NCI-H2029 (cell line): Measurements from ENCODE around the gene FXN.
"Not testable (repeated sequence)": the region's sequence is repeated elsewhere in the genome, so short reads cannot be mapped to it uniquely, and the experiment has no call there.

Experiments used
- DNase-seq: peaks from one replicate; lab custom pipeline; 2025; lab: John Stamatoyannopoulos, UW

Gene FXN

DNA sequence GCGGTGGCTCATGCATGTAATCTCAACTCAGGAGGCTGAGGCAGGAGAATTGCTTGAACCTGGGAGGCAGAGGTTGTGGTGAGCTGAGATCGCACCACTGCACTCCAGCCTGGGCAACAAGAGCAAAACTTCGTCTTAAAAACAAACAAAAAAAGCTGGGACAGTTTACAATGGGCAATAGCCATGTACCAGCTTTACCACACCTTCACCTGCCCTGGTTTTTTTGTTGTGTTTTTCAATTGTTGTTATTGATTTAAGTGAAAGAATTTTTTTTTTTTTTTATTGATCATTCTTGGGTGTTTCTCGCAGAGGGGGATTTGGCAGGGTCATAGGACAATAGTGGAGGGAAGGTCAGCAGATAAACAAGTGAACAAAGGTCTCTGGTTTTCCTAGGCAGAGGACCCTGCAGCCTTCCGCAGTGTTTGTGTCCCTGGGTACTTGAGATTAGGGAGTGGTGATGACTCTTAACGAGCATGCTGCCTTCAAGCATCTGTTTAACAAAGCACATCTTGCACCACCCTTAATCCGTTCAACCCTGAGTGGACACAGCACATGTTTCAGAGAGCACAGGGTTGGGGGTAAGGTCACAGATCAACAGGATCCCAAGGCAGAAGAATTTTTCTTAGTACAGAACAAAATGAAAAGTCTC lies 67.9 kb downstream of the FXN start:
- not testable (repeated sequence) for DNase-seq

DNA sequence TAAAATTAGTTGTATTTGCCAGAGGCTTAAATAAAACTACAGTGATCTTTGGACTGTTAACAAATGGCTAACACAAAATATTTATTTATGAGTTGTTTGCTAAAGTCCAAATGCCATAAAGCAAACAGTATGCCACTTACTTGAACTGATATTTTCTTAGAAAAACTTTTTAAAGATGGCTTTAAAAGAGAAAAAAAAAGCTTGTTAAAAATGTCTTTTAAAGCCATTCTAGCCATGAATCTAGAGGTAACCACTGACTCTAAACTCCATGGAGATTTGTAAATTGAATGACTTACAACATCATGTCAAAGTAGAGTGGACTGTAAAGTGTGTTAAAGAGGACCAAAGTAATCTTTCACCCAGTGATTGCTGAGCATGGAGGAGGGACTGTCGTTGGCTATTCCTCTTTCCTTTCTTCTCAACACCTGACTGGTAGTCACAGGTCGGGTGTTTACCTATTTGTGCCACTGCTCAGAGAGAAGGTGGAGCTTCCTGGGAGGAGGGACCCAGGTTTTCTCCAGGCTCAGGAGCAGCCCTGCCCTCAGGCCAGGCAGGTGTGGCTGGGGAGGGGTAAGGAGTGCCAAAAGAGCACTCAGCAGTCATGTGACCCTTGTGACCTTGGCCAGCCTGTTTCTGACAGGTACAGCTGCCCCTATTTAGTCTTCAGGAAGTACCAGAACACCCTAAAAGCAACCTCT lies 69.4 kb downstream of the FXN start:
- DNase-seq: peak; percentile 92

DNA sequence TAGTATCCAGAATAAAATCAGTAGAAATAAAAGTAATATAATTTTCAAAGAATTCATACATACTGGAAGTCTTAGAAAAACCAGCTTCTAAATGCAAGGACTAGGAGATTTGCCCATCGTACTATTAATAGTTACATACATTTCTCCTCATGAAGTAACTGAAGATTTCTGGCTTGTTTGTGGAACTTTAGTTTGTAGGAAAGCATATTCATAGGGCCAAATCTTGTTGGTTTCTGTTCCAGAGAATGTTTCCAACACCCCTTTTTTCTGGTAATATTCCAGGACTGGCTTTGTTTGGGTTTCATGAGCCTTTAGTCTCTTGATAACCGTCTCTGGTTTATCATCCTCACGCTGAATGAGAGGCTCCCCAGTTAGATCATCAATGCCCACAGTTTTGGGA lies 72.2 kb downstream of the FXN start:
- DNase-seq: no peak

DNA sequence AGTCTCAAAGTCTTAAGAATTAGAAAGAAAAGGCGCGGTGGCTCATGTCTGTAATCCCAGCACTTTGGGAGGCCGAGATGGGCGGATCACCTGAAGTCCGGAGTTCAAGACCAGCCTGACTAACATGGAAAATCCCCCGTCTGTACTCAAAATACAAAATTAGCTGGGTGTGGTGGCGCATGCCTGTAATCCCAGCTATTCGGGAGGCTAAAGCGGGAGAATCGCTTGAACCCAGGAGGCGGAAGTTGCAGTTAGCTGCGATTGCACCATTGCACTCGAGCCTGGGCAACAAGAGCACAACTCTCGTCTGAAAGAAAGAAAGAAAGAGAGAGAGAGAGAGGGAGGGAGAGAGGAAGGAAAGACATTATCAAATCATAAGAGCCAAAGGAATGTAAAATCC lies 73.2 kb downstream of the FXN start:
- DNase-seq: not testable (repeated sequence)

DNA sequence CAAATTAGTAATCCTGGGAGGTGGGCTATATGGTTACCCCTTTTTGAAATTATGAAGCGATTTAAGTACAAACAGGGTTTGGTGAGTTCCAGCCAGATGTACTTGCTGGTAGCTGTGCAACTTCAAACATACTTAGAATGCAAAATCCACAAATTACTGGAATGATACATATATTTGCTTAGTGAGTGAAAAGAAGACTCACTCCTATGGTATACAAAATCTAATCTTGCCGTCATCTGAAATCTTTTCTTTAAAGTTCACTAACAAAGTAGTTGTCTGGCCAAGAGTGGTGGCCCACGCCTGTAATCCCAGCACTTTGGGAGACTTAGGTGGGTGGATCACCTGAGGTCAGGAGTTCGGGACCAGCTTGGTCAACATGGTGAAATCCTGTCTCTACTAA lies 73.6 kb downstream of the FXN start:
- DNase-seq: no peak

DNA sequence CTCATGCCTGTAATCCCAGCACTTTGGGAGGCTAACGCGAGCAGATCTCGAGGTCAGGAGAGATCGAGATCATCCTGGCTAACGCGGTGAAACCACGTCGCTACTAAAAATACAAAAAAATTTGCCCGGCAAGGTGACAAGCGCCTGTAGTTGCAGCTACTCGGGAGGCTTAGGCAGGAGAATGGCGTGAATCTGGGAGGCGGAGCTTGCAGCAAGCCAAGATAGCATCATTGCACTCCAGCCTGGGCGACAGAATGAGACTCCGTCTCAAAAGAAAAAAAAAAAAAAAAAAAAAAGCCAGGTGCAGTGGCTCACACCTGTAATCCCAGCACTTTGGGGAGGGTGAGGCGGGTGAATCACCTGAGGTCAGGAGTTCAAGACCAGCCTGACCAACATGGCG lies 77.1 kb downstream of the FXN start:
- not testable (repeated sequence) for DNase-seq

DNA sequence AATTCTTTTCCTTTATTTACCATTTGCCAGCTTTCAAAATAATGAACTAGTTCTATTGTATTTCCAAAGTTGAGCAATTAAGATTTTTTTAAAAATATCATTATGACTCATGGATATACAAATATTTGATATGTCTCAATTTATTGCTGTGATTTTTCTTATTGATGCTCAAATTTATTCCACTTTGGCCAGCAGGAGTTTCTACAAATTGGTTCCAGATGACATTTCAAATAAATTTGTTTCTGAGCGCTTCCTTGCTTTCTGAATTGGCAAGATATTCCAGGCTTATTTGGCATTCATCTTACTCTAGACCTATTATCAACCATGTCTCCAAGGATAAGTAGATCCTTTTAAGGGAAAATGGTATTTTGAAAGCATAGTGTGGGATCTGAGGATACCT lies 80.1 kb downstream of the FXN start:
- no peak for DNase-seq

DNA sequence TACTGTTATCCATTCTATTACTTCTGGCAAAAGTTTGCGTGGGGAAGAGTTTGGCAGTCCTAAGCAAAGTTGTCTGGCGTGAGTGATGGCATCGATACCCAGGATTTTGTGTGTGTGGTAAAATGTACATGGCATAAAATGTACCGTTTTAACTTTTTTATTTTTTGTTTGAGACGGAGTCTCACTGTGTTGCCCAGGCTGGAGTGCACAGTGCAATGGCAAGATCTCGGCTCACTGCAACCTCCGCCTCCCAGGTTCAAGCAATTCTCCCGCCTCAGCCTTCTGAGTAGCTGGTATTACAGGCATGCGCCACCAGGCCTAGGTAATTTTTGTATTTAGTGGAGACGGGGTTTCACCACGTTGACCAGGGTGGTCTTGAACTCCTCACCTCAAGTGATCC lies 83.1 kb downstream of the FXN start:
- DNase-seq: no peak

DNA sequence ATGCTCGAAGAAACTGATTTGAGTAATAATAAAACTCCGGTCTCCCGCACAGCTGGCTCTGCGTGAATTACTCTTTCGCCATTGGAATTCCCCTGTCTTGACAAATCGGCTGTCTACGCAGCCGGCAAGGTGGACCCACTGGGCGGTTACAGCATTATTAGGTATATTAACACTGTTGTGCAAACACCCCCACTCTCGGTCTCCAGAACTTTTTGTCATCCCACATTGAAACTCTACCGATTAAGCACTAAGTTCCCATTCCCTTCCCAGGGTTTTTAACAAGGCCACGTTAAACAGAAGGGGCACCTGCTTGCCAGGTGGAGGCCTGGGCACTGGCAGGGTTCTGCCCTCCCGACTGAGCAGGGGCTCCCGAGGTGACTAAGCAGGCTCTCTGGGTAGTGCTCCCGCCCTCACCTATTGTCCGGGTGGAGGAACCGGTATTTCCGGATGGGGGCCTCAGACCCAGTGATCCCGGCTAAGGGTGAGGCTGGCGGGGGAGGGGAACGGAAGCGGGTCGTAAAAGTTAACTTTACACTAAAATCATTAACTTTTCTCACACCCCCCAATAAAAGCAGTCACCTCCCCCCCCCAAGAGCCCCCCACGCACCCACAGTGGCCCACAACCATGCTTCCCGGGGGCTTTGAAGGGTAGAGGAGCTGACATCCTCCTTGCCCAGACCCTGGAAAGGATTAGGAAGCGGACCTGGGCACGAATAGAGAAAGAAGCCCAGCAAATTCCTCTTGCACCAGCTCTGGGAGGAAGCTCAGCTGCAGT lies 85.0 kb downstream of the FXN start:
- DNase-seq: peak; percentile 89

DNA sequence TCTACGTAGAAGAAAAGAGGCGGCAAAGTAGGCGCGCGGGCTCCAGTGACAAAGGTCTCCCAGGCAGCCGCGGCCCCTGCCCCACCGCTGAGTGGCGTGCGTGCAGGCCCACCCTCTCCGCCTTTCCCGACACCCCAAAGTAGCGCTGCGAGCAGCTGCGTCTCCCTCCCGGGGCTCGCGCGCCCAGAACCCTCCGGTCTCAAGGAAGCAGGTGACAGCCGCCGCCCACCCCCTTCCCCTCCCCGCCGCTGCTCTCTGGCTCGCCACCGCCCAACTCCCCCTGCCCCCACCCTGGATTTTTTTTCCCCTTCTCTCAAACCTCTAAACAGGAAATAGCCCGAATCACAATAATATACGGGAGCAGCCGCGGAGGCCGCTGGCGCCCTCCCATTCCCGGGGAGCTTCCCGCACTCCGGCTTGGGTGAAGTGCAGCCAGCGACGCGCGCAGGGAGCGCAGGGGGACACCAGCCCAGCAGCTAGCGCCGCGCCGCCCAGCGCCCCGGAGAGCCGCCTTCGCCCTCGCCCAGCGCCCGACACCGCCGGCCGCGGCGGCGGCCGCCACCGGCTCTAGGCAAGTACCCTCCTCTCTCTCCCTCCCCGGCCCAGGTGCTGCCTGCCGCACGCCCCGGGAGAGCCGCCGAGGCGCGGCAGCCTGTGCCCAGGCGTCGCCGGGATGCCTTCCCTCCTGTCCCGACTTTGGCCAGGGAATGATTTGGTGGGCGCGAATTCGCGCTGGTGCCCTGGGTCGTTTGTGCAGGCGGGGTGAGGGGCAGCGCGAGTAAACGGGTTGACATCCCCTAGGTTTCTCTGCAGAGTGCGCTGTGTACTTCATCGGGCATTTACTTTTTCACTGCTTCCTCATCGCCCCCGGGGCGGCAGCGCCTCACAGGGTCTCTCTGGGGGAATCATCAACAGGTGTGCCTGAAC lies 85.9 kb downstream of the FXN start:
- DNase-seq: peak; percentile 72

DNA sequence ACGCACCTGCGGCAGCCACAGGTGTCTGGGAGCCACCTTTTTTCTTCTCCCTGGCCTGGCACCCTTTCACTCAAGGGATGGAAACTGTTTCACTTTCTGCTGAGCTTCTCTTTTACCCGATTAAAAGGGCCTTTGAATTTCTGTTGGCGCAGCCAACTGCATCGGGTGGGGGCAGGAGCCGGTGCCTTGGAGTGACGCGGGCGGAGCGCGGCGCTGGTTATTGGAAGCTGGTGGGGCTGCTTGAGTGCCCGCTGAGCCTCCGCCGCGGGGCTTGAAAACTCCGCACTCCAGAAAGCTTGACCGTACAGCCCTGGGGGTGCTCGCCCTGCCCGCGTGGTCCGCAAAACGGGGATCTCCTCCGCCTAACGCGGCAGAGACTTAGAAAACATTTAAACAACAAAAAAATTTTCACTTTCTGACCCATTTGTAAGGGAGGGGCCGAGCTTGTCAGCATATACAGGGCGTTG lies 86.6 kb downstream of the FXN start:
- peak; percentile 77 for DNase-seq

DNA sequence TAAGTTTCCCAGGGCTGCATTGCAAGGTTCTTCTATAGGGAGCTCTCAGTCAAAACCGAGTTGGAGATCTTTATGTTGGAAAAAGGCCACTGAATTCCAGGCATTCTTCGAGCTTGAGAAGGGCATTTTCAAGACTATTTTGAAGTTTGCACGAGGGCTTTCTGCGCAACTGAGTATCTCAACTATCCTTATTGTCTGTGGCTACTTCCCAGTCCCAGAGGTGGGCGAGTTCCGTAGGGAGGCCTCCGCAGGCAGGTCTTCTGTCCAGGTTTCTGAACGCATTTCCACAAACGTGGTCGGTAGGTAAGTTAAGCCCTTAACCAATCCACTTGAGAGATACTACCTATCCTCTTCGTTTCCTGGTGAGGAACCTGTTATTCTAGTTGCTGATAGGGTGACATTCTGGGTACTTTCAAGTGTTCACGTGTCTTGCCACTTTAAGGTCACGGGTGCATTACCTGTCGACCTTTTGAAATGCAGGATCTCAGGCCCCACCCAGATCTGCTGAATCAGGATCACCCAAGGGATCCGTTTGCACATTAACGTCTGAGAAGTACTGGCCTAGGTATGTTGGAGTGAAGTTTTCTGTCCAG lies 87.1 kb downstream of the FXN start:
- peak; percentile 92 for DNase-seq

DNA sequence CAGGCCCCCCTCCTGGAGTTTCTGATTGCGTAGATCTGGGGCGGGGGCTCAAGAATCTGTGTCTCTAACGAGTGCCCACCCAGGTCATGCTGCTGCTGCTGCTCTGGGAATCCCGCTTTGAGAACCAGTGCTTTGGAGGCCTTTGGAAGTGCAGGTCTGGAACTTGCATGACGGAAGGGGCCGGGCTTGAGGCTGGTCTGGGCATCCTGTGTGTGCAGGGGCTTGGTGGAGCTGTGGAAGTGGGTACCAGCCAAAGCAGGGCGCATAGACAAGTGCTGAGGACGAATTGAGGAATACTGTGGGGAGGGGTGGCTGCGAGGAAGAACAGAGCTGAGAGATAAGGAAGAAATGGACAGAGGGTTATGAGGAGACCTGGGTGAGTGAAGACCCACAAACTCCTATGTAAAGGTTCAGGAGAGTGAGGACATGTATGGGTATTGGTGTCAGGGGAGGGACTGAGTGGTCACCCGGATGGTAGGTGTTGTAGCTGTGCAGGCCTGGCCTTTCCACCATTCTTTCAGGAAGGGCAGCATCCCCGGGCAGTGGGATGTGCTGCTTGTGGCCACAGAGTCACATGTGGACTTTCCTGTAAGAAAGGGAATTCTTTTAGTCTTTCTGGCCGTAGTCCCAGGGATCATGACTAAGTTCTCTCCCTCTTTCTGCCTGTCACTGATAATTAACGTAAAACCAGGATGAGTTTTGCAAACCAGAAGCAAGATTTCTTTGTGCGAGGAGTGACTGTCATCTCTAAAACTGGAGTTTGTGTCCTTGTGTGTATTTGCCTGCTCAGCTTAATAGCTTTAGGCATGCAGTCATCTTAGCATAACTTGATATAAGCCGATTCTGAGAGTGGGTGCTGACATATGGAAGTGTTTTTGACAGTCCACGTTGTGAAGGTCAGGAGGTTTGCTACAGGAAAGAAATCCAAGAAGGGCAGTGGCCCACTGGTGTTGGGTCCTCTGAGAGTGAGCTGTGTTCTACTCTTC lies 95.2 kb downstream of the FXN start:
- DNase-seq: no peak

DNA sequence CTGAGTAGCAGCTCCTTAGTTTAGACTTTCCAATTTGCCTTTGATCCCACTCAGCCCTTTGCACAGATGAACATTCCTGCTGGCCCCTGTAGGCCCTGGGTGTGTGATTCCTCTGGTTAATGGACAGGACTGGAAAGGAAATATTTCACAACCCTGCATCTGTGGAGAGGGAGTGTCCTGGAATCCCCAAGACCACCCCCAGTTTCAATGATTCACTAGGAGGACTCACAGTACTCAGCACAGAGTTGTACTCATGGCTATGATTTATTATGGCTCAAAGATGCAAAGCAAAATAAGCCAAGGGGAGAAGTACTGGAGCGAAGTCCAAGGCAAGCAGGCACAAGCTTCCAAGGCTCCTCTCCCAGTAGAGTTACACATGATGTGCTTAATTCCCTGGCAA lies 96.1 kb downstream of the FXN start:
- DNase-seq: no peak

DNA sequence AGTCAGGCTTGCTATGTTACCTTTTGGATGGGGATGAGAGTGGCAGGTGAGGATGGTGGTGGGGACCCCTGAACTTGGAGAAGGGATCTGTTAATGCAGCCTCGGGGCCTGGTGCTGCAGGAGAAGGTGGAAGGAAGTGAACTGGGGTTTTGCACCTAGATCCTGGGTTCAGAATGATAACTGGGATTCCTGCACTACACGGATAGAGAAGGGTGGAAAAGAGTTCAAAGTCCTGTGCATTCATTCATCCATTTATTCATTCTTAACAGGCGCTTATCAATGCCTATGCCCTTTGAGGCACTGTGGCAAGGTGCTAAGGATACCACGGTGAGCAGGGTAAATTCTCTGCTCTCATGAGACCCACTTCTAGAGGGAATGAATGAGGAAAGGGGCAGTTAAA lies 96.8 kb downstream of the FXN start:
- no peak for DNase-seq

DNA sequence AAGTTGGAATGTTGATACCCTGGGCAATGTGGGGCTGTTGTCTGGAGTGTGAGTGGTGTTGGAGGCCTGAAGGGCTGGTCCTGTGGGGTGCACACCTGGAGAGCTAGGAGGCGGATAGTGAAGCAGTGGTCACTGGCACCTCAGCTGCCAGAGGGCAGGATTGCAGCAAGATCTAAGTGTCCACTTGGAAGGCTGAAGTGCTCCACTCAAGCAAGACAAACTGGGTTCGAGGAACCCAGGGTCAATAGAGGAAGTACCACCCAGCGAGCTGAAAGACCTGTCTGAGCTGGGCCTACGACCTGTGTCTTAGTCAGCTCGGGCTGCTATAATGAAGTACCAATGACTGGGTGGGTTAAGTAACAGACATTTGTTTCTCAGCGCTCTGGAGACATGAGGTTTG lies 98.9 kb downstream of the FXN start:
- peak; percentile 80 for DNase-seq

DNA sequence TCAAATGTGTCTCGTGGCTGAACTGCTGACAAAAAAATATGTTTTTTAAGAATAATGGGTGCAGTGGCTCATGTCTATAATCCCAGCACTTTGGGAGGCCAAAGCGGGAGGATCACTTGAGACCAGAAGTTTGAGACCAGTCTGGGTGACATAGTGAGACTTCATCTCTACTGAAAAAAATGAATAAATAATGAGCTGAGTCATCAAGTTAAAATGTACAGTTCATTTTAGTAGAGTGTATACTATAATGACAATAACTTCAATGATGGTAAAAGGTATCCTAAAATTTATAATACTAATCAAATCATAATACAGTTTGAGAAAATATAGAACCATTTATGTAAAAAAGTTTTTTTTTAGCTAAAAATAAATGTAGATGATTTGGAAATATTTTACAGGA lies 100.6 kb downstream of the FXN start:
- no peak for DNase-seq

DNA sequence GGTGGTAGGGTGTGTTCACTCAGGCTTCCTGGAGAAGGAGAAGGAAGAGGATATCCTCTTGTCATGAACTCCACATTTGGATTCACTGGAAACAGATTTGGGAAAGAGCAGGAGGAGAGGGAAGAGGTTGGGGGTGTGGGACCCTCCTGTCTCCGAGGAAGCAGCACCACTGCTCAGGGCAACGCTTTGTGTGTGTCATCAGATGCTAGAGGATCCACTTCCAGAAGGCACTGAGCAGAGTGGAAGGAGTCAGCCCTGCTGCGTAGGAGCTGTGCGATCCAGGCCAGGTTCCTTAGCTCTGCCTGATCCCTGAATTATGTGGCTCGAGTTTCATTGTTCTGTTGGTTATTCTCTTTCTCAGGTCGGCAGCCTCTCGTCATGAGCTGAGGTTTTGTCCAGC lies 101.2 kb downstream of the FXN start:
- DNase-seq: no peak

DNA sequence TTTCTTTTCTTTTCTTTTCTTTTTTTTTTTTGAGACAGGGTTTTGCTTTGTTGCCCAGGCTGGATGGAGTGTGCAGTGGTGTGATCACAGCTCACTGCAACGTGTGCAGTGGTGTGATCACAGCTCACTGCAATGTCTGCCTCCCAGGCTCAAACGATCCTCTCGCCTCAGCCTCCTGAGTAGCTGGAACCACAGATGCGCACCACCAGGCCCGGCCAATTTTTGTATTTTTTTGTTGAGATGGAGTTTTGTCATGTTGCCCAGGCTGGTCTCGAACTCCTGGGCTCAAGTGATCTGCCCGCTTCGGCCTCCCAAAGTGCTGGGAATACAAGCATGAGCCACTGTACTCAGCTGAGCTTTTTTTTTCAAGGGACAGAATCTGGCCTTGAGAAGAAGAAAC lies 101.8 kb downstream of the FXN start:
- no peak for DNase-seq

DNA sequence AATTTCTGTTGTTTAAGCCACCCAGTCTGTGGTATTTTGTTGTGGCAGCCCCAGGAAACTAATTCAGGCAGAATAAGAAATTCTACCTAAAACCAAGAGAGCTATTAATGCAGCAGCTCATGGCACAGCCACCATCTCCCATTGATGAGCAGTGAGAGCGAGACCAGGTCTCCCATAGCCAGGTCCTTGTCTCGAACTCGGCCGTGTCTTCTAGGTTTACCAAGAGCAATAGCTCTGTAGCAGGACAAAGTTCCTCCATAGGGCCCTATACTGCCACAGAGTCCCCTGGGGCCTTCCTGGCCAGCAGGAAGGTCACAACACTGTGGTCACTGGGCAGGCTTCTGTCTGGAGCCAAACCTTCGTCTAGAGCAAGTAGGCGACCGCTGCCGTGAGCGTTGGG lies 104.0 kb downstream of the FXN start:
- DNase-seq: no peak
